Naive thymus-derived CD4-positive, alpha-beta T cell (primary cell): Measurements from ENCODE around the gene GORASP2. TPM values are rescaled to one million over a fixed set of nuclear protein-coding genes. Genes with fewer than 3 reads are reported as not detected.

Experiments
- ATAC-seq: fragments of 150-1000 bp; cut with Tn5 transposase; 2 replicates; pipeline ENCODE4 v1.10.0; 2021; ENCODE audit warnings: mild to moderate bottlenecking, moderate library complexity
- CTCF ChIA-PET: fragments of 350-600 bp; sonication (Branson Sonifier 250); formaldehyde crosslinking; loops from one replicate; lab custom pipeline; 2021; ENCODE audit warnings: antibody characterized with exemption; lab: Charles Lee
- POLR2A ChIA-PET: fragments of 350-600 bp; sonication (Branson Sonifier 250); formaldehyde crosslinking; loops from one replicate; lab custom pipeline; 2021; ENCODE audit warnings: antibody characterized with exemption, inconsistent platforms; lab: Charles Lee
- DNase-seq, 9 donors: peaks; one replicate each; pipeline versions ENCODE4 v3.0.0 to v3.0.0-alpha.2; 2020 to 2022; ENCODE audit warnings: mixed read lengths in 1 of 9
- H3K27ac ChIP-seq: one replicate; pipeline ENCODE4 v1.7.0; 2013; ENCODE audit warnings: mild to moderate bottlenecking, low read depth, low read length, moderate library complexity
- H3K27me3 ChIP-seq, 2 donors: one replicate each; pipeline ENCODE4 v1.7.0; 2013; ENCODE audit warnings: low read length in 2 of 2, mild to moderate bottlenecking in 2 of 2, moderate library complexity in 2 of 2; ENCODE audit not compliant: control insufficient read depth in 2 of 2, insufficient read depth in 2 of 2
- H3K36me3 ChIP-seq, 3 experiments: 1 replicate in 2 of 3; 2 replicates in 1 of 3; pipeline ENCODE4 v1.7.0; 2013; ENCODE audit warnings: low read length in 3 of 3, mild to moderate bottlenecking in 3 of 3, moderate library complexity in 1 of 3; ENCODE audit not compliant: insufficient read depth in 3 of 3, control insufficient read depth in 2 of 3
- H3K4me1 ChIP-seq, 2 donors: one replicate each; pipeline ENCODE4 v1.7.0; 2013; ENCODE audit warnings: low read length in 2 of 2, mild to moderate bottlenecking in 2 of 2, moderate library complexity in 1 of 2; ENCODE audit not compliant: control insufficient read depth in 2 of 2, insufficient read depth in 2 of 2
- H3K4me3 ChIP-seq: 2 replicates; pipeline ENCODE4 v1.7.0; 2013; ENCODE audit warnings: mild to moderate bottlenecking, low read length
- H3K9me3 ChIP-seq, 3 experiments: 1 replicate in 2 of 3; 2 replicates in 1 of 3; pipeline ENCODE4 v1.7.0; 2013; ENCODE audit warnings: low read length in 3 of 3; ENCODE audit not compliant: control insufficient read depth in 2 of 3
- H3K27ac Mint-ChIP-seq, 9 donors: one replicate each; pipeline ENCODE4 v1.8.0; 2020 to 2022; ENCODE audit warnings: mixed read lengths in 9 of 9, mild to moderate bottlenecking in 8 of 9, moderate library complexity in 5 of 9, inconsistent platforms in 2 of 9
- H3K27me3 Mint-ChIP-seq, 5 donors: one replicate each; pipeline ENCODE4 v1.8.0; 2021 to 2022; ENCODE audit warnings: mixed read lengths in 5 of 5, mild to moderate bottlenecking in 1 of 5
- H3K36me3 Mint-ChIP-seq, 5 donors: one replicate each; pipeline ENCODE4 v1.8.0; 2020 to 2022; ENCODE audit warnings: mixed read lengths in 5 of 5, mild to moderate bottlenecking in 3 of 5, inconsistent platforms in 1 of 5
- H3K4me1 Mint-ChIP-seq, 7 donors: one replicate each; pipeline ENCODE4 v1.8.0; 2020 to 2022; ENCODE audit warnings: mixed read lengths in 7 of 7, mild to moderate bottlenecking in 3 of 7, inconsistent platforms in 1 of 7
- H3K4me3 Mint-ChIP-seq, 10 donors: one replicate each; pipeline ENCODE4 v1.8.0; 2020 to 2022; ENCODE audit warnings: mild to moderate bottlenecking in 10 of 10, mixed read lengths in 10 of 10, moderate library complexity in 6 of 10, inconsistent platforms in 2 of 10
- H3K9me3 Mint-ChIP-seq, 11 donors: one replicate each; pipeline ENCODE4 v1.8.0; 2020 to 2022; ENCODE audit warnings: mixed read lengths in 11 of 11, mild to moderate bottlenecking in 4 of 11, inconsistent platforms in 1 of 11, moderate library complexity in 1 of 11
- intact Hi-C, 2 donors: fragments of 100-400 bp; cut with micrococcal nuclease; formaldehyde crosslinking; loops; one replicate each; pipeline ENCODE4 v1.15.1; 2023
- polyA plus RNA-seq, 2 donors: library from polyadenylated mRNA; unstranded; fragments of 300-500 nt; fragmentation: Illumina TruSeq; gene quantifications; one replicate each; pipeline ENCODE4 v1.2.3, GENCODE V29; 2021
- total RNA-seq, 6 experiments: library from RNA in 5 of 6; stranded (reverse) in 5 of 6; gene quantifications; 1 replicate in 5 of 6; 2 replicates in 1 of 6; pipeline ENCODE4 v1.2.3 and lab custom pipeline; 2021 to 2026

The GORASP2 gene
- total RNA-seq (10 to 100 TPM; 65.2 to 79.2 (median 73.2) TPM), polyA plus RNA-seq (100 to 1,000 TPM in 1 of 2 donors, 10 to 100 TPM in 1; 93.5 to 104 TPM), total RNA-seq (lab: John Stamatoyannopoulos, UW) (44.6 reads per million, percentile 69 among the genes with 10 or more reads in this experiment)

GRCh38 chr2:170928824-170929685, at the start of gene GORASP2:
GORASP2 (plus strand) TSS chr2:170929253; CDS start chr2:170929341, 88 bp downstream.
- Mint-ChIP-seq H3K4me3 (peak within 1 kb of the TSS; percentile 89 to 97 (median 95)), H3K27ac (peak within 1 kb of the TSS; percentile 93 to 96 (median 95)), H3K27me3 (no peaks in the 10 kb centered on the region), H3K4me1 (peaks cover 24 to 56% (median 48%) of the 10 kb centered on the region in 7 donors), H3K9me3 (peaks cover 0 to 11% (median 0%) of the 10 kb centered on the region in 11 donors), H3K36me3 (peaks cover 0 to 18% (median 3%) of the 10 kb centered on the region in 5 donors)
- Histone ChIP-seq H3K27ac (peak within 1 kb of the TSS; percentile 87), H3K4me3 (peak within 1 kb of the TSS; percentile 88), H3K27me3 (no peaks in the 10 kb centered on the region), H3K36me3 (peaks cover 0 to 5% (median 0%) of the 10 kb centered on the region in 3 experiments), H3K4me1 (peaks cover 18 to 32% of the 10 kb centered on the region in 2 donors), H3K9me3 (peaks cover 0 to 3% (median 0%) of the 10 kb centered on the region in 3 experiments)
- peak; percentile 97 to 99 (median 98) for DNase-seq
- peak; percentile 94 for ATAC-seq
- CTCF ChIA-PET: interaction anchor here (0.5 to 3.0 kb wide), 21 partner anchors 10 to 1511 kb away, joined by 3 to 33 read pairs (median 4); partner anchors contain the start of genes DCAF17 and METTL8
- POLR2A ChIA-PET: interaction anchor here (0.6 to 3.1 kb wide), 15 partner anchors 12 to 1102 kb away, joined by 3 to 24 read pairs (median 4); partner anchors contain the start of genes DCAF17, METTL8 and UBR3
- intact Hi-C loops: loop anchor here (1.0 to 10.0 kb wide), 25 partner anchors 11 to 1628 kb away; partner anchors contain the start of genes BBS5 (in 2 of the 2), DCAF17 (in 2 of the 2), DYNC1I2 (in 2 of the 2) and ERICH2 (in 2 of the 2)

GRCh38 chr2:170881840-170882239, 47.2 kb upstream of the GORASP2 start:
- Histone ChIP-seq H3K4me1 (peaks cover 0 to 3% of the 10 kb centered on the region in 2 donors), H3K27ac (no peak overlapping the region), H3K36me3 (no peaks in the 10 kb centered on the region), H3K4me3 (no peak overlapping the region), H3K27me3 (no peaks in the 10 kb centered on the region), H3K9me3 (no peaks in the 10 kb centered on the region)
- Mint-ChIP-seq H3K4me3 (no peak overlapping the region), H3K4me1 (peaks cover 0 to 12% (median 9%) of the 10 kb centered on the region in 7 donors), H3K36me3 (no peaks in the 10 kb centered on the region), H3K27me3 (peaks cover 0 to 33% (median 11%) of the 10 kb centered on the region in 5 donors), H3K9me3 (peaks cover 0 to 3% (median 0%) of the 10 kb centered on the region in 11 donors), H3K27ac (no peak overlapping the region)
- ATAC-seq (no peak), DNase-seq (no peak)
- CTCF ChIA-PET: interaction anchor here (1.7 kb wide), 1 partner anchor 9 kb away, joined by 8 read pairs; no protein-coding TSS in a partner anchor
- intact Hi-C loops: no loop called here
- POLR2A ChIA-PET: no interaction called here

- intact Hi-C loops: no loop called here
- Mint-ChIP-seq H3K9me3 (peaks cover 0 to 3% (median 0%) of the 10 kb centered on the region in 11 donors), H3K4me3 (no peak overlapping the region), H3K27ac (no peak overlapping the region), H3K36me3 (no peaks in the 10 kb centered on the region), H3K4me1 (peaks cover 0 to 12% (median 9%) of the 10 kb centered on the region in 7 donors), H3K27me3 (peaks cover 0 to 36% (median 11%) of the 10 kb centered on the region in 5 donors)
- no peaks in the 10 kb centered on the region for H3K27me3 ChIP-seq
- H3K4me1 ChIP-seq: peaks cover 0 to 3% of the 10 kb centered on the region in 2 donors
- ATAC-seq (no peak), DNase-seq (no peak)
- no peaks in the 10 kb centered on the region for H3K36me3 ChIP-seq
- POLR2A ChIA-PET: interaction anchor here (0.8 kb wide), 1 partner anchor 10 kb away, joined by 3 read pairs; no protein-coding TSS in a partner anchor
- no peaks in the 10 kb centered on the region for H3K9me3 ChIP-seq
- H3K4me3 ChIP-seq: no peak overlapping the region
- CTCF ChIA-PET: interaction anchor here (1.7 kb wide), 1 partner anchor 10 kb away, joined by 8 read pairs; no protein-coding TSS in a partner anchor
- no peak overlapping the region for H3K27ac ChIP-seq
Observed at GRCh38 chr2:170882758-170883157, 46.3 kb upstream of the GORASP2 start.

- no peak for ATAC-seq
- no peaks in the 10 kb centered on the region for H3K4me1 ChIP-seq
- H3K27me3 ChIP-seq: no peaks in the 10 kb centered on the region
- H3K27ac Mint-ChIP-seq: no peak overlapping the region
- no peaks in the 10 kb centered on the region for H3K36me3 Mint-ChIP-seq
- peaks cover 0 to 3% (median 0%) of the 10 kb centered on the region in 11 donors for H3K9me3 Mint-ChIP-seq
- no peak overlapping the region for H3K4me3 Mint-ChIP-seq
- ChIA-PET POLR2A (no interaction called here), CTCF (no interaction called here)
- no peaks in the 10 kb centered on the region for H3K9me3 ChIP-seq
- intact Hi-C loops: no loop called here
- DNase-seq: no peak
- no peak overlapping the region for H3K4me3 ChIP-seq
- H3K4me1 Mint-ChIP-seq: peaks cover 0 to 3% (median under 1%) of the 10 kb centered on the region in 7 donors
- H3K27me3 Mint-ChIP-seq: peaks cover 0 to 44% (median 11%) of the 10 kb centered on the region in 5 donors
- no peaks in the 10 kb centered on the region for H3K36me3 ChIP-seq
- H3K27ac ChIP-seq: no peak overlapping the region
Observed at GRCh38 chr2:170883683-170884082, 45.4 kb upstream of the GORASP2 start.

GRCh38 chr2:170885130-170885791, 43.8 kb upstream of the GORASP2 start:
- ChIA-PET POLR2A (no interaction called here), CTCF (interaction anchor here (0.6 to 1.1 kb wide), 3 partner anchors 9 to 14 kb away, joined by 3 to 4 read pairs (median 3); no protein-coding TSS in a partner anchor)
- H3K27me3 ChIP-seq: no peaks in the 10 kb centered on the region
- Mint-ChIP-seq H3K27me3 (peaks cover 0 to 44% (median 11%) of the 10 kb centered on the region in 5 donors), H3K9me3 (peaks cover 0 to 3% (median 0%) of the 10 kb centered on the region in 11 donors), H3K27ac (no peak overlapping the region), H3K36me3 (no peaks in the 10 kb centered on the region), H3K4me3 (no peak overlapping the region), H3K4me1 (peaks cover 0 to 1% (median 0%) of the 10 kb centered on the region in 7 donors)
- no peaks in the 10 kb centered on the region for H3K9me3 ChIP-seq
- H3K4me1 ChIP-seq: no peaks in the 10 kb centered on the region
- H3K4me3 ChIP-seq: no peak overlapping the region
- intact Hi-C loops: no loop called here
- H3K27ac ChIP-seq: no peak overlapping the region
- H3K36me3 ChIP-seq: no peaks in the 10 kb centered on the region
- ATAC-seq: no peak
- no peak for DNase-seq

- Mint-ChIP-seq H3K27ac (no peak overlapping the region), H3K27me3 (peaks cover 0 to 45% (median 11%) of the 10 kb centered on the region in 5 donors), H3K36me3 (no peaks in the 10 kb centered on the region), H3K4me1 (peaks cover 0 to 1% (median 0%) of the 10 kb centered on the region in 7 donors), H3K9me3 (peaks cover 0 to 3% (median 0%) of the 10 kb centered on the region in 11 donors), H3K4me3 (no peak overlapping the region)
- ChIA-PET POLR2A (no interaction called here), CTCF (no interaction called here)
- Histone ChIP-seq H3K4me3 (no peak overlapping the region), H3K27ac (no peak overlapping the region), H3K36me3 (no peaks in the 10 kb centered on the region), H3K27me3 (no peaks in the 10 kb centered on the region), H3K4me1 (no peaks in the 10 kb centered on the region), H3K9me3 (no peaks in the 10 kb centered on the region)
- no peak for ATAC-seq
- no peak for DNase-seq
- intact Hi-C loops: no loop called here
Observed at GRCh38 chr2:170886386-170886785, 42.7 kb upstream of the GORASP2 start.
